HUES6 (cell line): ENCODE measurements around the gene ZNF407.

Source experiments
- H3K27ac ChIP-seq: 2 replicates; pipeline ENCODE4 v1.7.0; 2013; ENCODE audit warnings: low read depth, mild to moderate bottlenecking, low read length, inconsistent platforms
- H3K27me3 ChIP-seq: 2 replicates; pipeline ENCODE4 v1.6.1; 2013; ENCODE audit warnings: low read length; ENCODE audit not compliant: control insufficient read depth, insufficient read depth
- H3K36me3 ChIP-seq: 2 replicates; pipeline ENCODE4 v1.6.1; 2013; ENCODE audit warnings: low read length; ENCODE audit not compliant: control insufficient read depth, insufficient read depth
- H3K4me1 ChIP-seq: 2 replicates; pipeline ENCODE4 v1.6.1; 2013; ENCODE audit warnings: low read length; ENCODE audit not compliant: control insufficient read depth, insufficient read depth
- H3K4me3 ChIP-seq: 2 replicates; pipeline ENCODE4 v1.5.1; 2013; ENCODE audit warnings: low read depth, low read length
- H3K9ac ChIP-seq: one replicate; pipeline ENCODE4 v1.6.1; 2013; ENCODE audit warnings: mild to moderate bottlenecking, low read length
- H3K9me3 ChIP-seq: 2 replicates; pipeline ENCODE4 v1.6.1; 2013; ENCODE audit warnings: low read depth, low read length; ENCODE audit not compliant: control insufficient read depth, insufficient read depth

The ZNF407 gene

GRCh38 chr18:74698881-74699280, 101.2 kb downstream of the ZNF407 start:
- Histone ChIP-seq H3K9me3 (no peaks in the 10 kb centered on the region), H3K4me1 (no peaks in the 10 kb centered on the region; the same call in 1 of the 2 replicates), H3K4me3 (no peak overlapping the region), H3K9ac (no peak overlapping the region), H3K27ac (no peak overlapping the region), H3K36me3 (no peaks in the 10 kb centered on the region), H3K27me3 (no peaks in the 10 kb centered on the region)

GRCh38 chr18:74699455-74699854, 101.8 kb downstream of the ZNF407 start:
- no peak overlapping the region for H3K9ac ChIP-seq
- H3K4me1 ChIP-seq = no peaks in the 10 kb centered on the region; the same call in 1 of the 2 replicates
- no peak overlapping the region for H3K27ac ChIP-seq
- no peak overlapping the region for H3K4me3 ChIP-seq
- no peaks in the 10 kb centered on the region for H3K9me3 ChIP-seq
- H3K27me3 ChIP-seq = no peaks in the 10 kb centered on the region
- H3K36me3 ChIP-seq = no peaks in the 10 kb centered on the region

GRCh38 chr18:74702950-74703349, 105.3 kb downstream of the ZNF407 start:
- Histone ChIP-seq H3K4me3 (no peak overlapping the region), H3K9me3 (no peaks in the 10 kb centered on the region), H3K27ac (no peak overlapping the region), H3K9ac (no peak overlapping the region), H3K36me3 (no peaks in the 10 kb centered on the region), H3K27me3 (no peaks in the 10 kb centered on the region), H3K4me1 (peaks cover 2% of the 10 kb centered on the region)

DNA sequence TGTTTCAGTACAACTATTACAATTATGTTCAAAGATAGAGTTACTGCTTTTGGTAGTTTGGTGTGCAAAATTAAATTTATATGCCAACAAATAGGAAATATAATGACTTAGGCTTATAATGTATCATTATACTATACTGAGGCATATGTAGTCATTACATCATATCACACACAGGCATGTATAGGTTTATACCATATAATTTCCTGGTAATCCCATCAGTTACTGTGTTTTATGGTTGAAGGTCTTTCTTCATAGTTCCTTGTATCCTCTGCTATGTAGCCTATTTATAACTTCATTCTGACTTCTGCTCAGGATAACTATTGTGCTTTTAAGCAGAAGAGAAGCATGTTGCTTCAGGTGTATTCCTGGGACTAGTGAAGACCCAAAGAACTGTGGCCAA, 110.5 kb downstream of the ZNF407 start:
- Histone ChIP-seq H3K9me3 (no peaks in the 10 kb centered on the region), H3K4me3 (no peak overlapping the region), H3K36me3 (no peaks in the 10 kb centered on the region), H3K27me3 (no peaks in the 10 kb centered on the region), H3K4me1 (peaks cover 2% of the 10 kb centered on the region; the same call in 1 of the 2 replicates), H3K27ac (no peak overlapping the region), H3K9ac (no peak overlapping the region)

GRCh38 chr18:74709452-74709851, 111.8 kb downstream of the ZNF407 start:
- no peaks in the 10 kb centered on the region for H3K36me3 ChIP-seq
- no peak overlapping the region for H3K4me3 ChIP-seq
- no peak overlapping the region for H3K27ac ChIP-seq
- H3K4me1 ChIP-seq = peaks cover 2% of the 10 kb centered on the region; the same call in 1 of the 2 replicates
- no peaks in the 10 kb centered on the region for H3K9me3 ChIP-seq
- no peak overlapping the region for H3K9ac ChIP-seq
- no peaks in the 10 kb centered on the region for H3K27me3 ChIP-seq

DNA sequence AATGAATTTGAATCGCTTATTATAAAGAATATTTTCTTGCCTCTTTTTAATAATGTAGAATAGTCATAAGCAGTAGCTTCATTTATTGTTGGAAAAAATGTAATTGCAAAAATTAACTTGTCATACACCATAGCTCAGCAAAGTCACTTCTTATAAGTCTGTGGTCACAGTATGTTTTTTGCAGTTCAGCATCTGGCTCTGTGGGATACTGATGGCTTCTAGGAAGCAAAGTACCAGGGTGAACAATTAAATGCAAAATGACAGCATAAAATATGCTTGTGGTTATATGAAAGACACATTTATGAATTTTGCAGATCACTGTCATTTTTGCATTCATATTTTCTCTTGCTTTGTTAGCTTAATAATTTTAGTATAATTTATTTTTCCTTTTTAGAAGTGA, 116.5 kb downstream of the ZNF407 start:
- Histone ChIP-seq H3K4me1 (peaks cover 7% of the 10 kb centered on the region), H3K4me3 (no peak overlapping the region), H3K27ac (no peak overlapping the region), H3K27me3 (no peaks in the 10 kb centered on the region), H3K36me3 (no peaks in the 10 kb centered on the region), H3K9ac (no peak overlapping the region), H3K9me3 (no peaks in the 10 kb centered on the region)

DNA sequence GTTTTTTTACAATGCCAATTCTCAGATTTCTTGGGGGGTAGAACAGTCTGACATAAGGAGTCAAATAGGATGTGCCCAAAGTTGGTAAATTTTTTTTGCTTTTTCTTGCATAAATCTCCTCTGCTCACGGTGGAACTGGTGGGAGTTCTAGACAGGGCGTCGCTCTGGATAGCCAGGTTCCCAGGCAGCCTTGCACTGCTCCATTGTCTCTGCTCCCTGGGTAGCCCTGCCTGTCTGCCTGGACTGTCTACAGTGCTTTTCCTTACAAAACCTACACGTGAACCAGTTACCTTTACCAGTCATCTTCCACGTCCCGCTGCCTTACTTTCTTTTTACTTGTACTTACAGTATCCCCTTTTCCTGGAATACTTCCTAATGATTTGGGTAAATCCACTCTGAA, 117.1 kb downstream of the ZNF407 start:
- Histone ChIP-seq H3K9ac (no peak overlapping the region), H3K9me3 (no peaks in the 10 kb centered on the region), H3K36me3 (no peaks in the 10 kb centered on the region), H3K4me1 (peaks cover 7% of the 10 kb centered on the region), H3K4me3 (no peak overlapping the region), H3K27ac (no peak overlapping the region), H3K27me3 (no peaks in the 10 kb centered on the region)

DNA sequence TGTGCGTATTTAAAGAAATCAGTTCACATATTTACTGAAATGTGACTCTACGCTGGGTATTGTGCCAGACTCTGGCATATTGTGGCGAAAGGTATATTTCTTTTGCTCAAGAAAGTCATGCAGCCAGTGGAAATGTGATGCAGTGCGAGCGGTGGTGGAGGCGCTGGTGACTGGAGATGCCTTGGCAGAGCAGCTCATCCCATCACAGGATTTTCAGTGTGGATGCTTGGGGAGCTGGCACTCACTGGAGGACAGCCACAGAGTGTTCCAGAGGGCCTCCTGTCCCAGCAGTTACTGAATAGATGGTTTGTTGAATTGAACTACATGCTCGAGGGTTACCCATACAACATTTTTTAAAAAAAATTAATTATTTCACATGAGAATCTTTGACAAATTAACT, 117.6 kb downstream of the ZNF407 start:
- Histone ChIP-seq H3K9me3 (no peaks in the 10 kb centered on the region), H3K4me1 (peaks cover 7% of the 10 kb centered on the region), H3K27me3 (no peaks in the 10 kb centered on the region), H3K27ac (no peak overlapping the region), H3K36me3 (no peaks in the 10 kb centered on the region), H3K9ac (no peak overlapping the region), H3K4me3 (no peak overlapping the region)

DNA sequence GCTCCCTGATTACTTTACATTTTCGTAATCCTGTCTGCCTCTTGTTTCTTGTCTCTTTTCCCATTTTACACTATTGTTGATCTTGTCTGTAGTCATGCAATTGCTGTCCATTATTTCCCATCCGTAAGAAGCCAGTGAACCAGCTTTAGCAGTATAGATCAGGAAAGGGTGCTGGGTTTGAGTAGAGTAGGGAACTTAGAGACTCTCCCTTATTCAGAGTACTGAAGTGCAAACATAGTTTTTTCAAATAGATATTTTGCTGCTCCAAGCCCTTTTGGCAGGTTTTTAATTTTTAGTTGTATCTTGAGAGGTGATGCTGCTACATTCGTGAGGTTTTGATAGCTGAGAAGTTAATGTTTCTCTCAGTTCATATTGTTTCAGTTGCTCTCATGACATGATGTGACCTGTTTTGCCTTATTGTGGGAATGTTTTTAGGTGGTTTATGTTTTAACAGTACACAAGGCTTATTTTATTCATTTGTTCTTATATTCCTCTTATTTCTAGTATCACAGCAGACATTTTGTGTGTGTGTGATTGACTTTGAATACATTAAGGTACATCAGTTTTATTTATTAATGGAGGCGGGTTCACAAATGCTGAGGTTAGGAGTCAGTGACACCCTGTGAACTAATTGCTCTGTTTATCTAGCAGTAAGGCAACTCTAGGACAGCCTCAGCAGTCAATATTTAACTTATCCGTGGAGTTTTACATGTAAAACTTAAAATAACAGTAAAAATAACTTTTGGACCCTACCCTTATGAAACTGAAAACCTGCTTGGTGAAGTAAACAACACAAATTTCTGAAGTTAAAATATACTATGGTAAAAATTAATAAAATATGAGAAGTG, 118.4 kb downstream of the ZNF407 start:
- no peaks in the 10 kb centered on the region for H3K9me3 ChIP-seq
- peaks cover 7% of the 10 kb centered on the region for H3K4me1 ChIP-seq
- H3K36me3 ChIP-seq = no peaks in the 10 kb centered on the region
- no peak overlapping the region for H3K9ac ChIP-seq
- H3K27ac ChIP-seq = no peak overlapping the region
- no peaks in the 10 kb centered on the region for H3K27me3 ChIP-seq
- H3K4me3 ChIP-seq = no peak overlapping the region

GRCh38 chr18:74718312-74718711, 120.6 kb downstream of the ZNF407 start:
- no peak overlapping the region for H3K4me3 ChIP-seq
- H3K36me3 ChIP-seq = no peaks in the 10 kb centered on the region
- H3K4me1 ChIP-seq = peaks cover 7% of the 10 kb centered on the region
- no peak overlapping the region for H3K9ac ChIP-seq
- no peak overlapping the region for H3K27ac ChIP-seq
- no peaks in the 10 kb centered on the region for H3K9me3 ChIP-seq
- no peaks in the 10 kb centered on the region for H3K27me3 ChIP-seq

- no peak overlapping the region for H3K9ac ChIP-seq
- H3K4me3 ChIP-seq = no peak overlapping the region
- H3K9me3 ChIP-seq = no peaks in the 10 kb centered on the region
- H3K27me3 ChIP-seq = no peaks in the 10 kb centered on the region
- no peaks in the 10 kb centered on the region for H3K36me3 ChIP-seq
- H3K27ac ChIP-seq = no peak overlapping the region
- H3K4me1 ChIP-seq = no peaks in the 10 kb centered on the region; the same call in 1 of the 2 replicates
Measured at GRCh38 chr18:74722237-74722636, 124.6 kb downstream of the ZNF407 start.
